IPS-18a (cell line): ENCODE results near the gene PPCS.

Experiments
- H3K27ac ChIP-seq: one replicate; pipeline ENCODE4 v1.5.1; 2013; ENCODE audit warnings: low read length
- H3K27me3 ChIP-seq: one replicate; pipeline ENCODE4 v1.6.1; 2013; ENCODE audit warnings: mild to moderate bottlenecking, low read length; ENCODE audit not compliant: control insufficient read depth, insufficient read depth
- H3K36me3 ChIP-seq: one replicate; pipeline ENCODE4 v1.6.1; 2013; ENCODE audit warnings: low read depth, low read length; ENCODE audit not compliant: control insufficient read depth
- H3K4me1 ChIP-seq: one replicate; pipeline ENCODE4 v1.6.1; 2013; ENCODE audit warnings: low read depth, low read length; ENCODE audit not compliant: control insufficient read depth
- H3K4me3 ChIP-seq: one replicate; pipeline ENCODE4 v1.5.1; 2013; ENCODE audit warnings: low read length
- H3K9ac ChIP-seq: one replicate; pipeline ENCODE4 v1.6.1; 2013; ENCODE audit warnings: mild to moderate bottlenecking, low read length, moderate library complexity
- H3K9me3 ChIP-seq: one replicate; pipeline ENCODE4 v1.6.1; 2013; ENCODE audit warnings: low read depth, low read length; ENCODE audit not compliant: control insufficient read depth

The PPCS gene

GRCh38 chr1:42456010-42456753, at the start of gene PPCS, which contains the start of gene ZMYND12:
PPCS (plus strand) TSS chr1:42456543; CDS start chr1:42456566, 23 bp downstream.
ZMYND12 (minus strand) TSS chr1:42456022; CDS start chr1:42455997, 25 bp downstream.
- no peaks in the 10 kb centered on the region for H3K27me3 ChIP-seq
- H3K9me3 ChIP-seq, result no peaks in the 10 kb centered on the region
- H3K9ac ChIP-seq, result peak within 1 kb of the TSS; percentile 85
- H3K4me1 ChIP-seq, result peaks cover 11% of the 10 kb centered on the region
- peaks cover 10% of the 10 kb centered on the region for H3K36me3 ChIP-seq
- peak within 1 kb of the TSS; percentile 83 for H3K4me3 ChIP-seq
- peak within 1 kb of the TSS; percentile 15 for H3K27ac ChIP-seq

GRCh38 chr1:42414551-42415496, 41.5 kb upstream of the PPCS start:
- H3K36me3 ChIP-seq, result no peaks in the 10 kb centered on the region
- H3K27ac ChIP-seq, result no peak overlapping the region
- no peak overlapping the region for H3K9ac ChIP-seq
- peaks cover 13% of the 10 kb centered on the region for H3K4me1 ChIP-seq
- no peak overlapping the region for H3K4me3 ChIP-seq
- H3K9me3 ChIP-seq, result no peaks in the 10 kb centered on the region
- H3K27me3 ChIP-seq, result no peaks in the 10 kb centered on the region

GRCh38 chr1:42417166-42417565, 39.2 kb upstream of the PPCS start:
- no peaks in the 10 kb centered on the region for H3K36me3 ChIP-seq
- H3K9me3 ChIP-seq, result no peaks in the 10 kb centered on the region
- peaks cover 13% of the 10 kb centered on the region for H3K4me1 ChIP-seq
- H3K4me3 ChIP-seq, result no peak overlapping the region
- H3K9ac ChIP-seq, result no peak overlapping the region
- no peak overlapping the region for H3K27ac ChIP-seq
- no peaks in the 10 kb centered on the region for H3K27me3 ChIP-seq

GRCh38 chr1:42418516-42418915, 37.8 kb upstream of the PPCS start:
- Histone ChIP-seq H3K4me3 (peak overlapping the region; percentile 22), H3K9me3 (no peaks in the 10 kb centered on the region), H3K9ac (no peak overlapping the region), H3K4me1 (peaks cover 13% of the 10 kb centered on the region), H3K27ac (no peak overlapping the region), H3K27me3 (no peaks in the 10 kb centered on the region), H3K36me3 (no peaks in the 10 kb centered on the region)

- Histone ChIP-seq H3K9me3 (no peaks in the 10 kb centered on the region), H3K36me3 (no peaks in the 10 kb centered on the region), H3K9ac (no peak overlapping the region), H3K27me3 (no peaks in the 10 kb centered on the region), H3K4me1 (peaks cover 13% of the 10 kb centered on the region), H3K4me3 (no peak overlapping the region), H3K27ac (no peak overlapping the region)
Observed at GRCh38 chr1:42419126-42419821, 37.1 kb upstream of the PPCS start.

GRCh38 chr1:42420121-42420520, 36.2 kb upstream of the PPCS start:
- H3K4me1 ChIP-seq, result peaks cover 13% of the 10 kb centered on the region
- no peak overlapping the region for H3K27ac ChIP-seq
- no peaks in the 10 kb centered on the region for H3K27me3 ChIP-seq

GRCh38 chr1:42420911-42421585, 35.3 kb upstream of the PPCS start:
- peaks cover 13% of the 10 kb centered on the region for H3K4me1 ChIP-seq
- H3K27ac ChIP-seq, result no peak overlapping the region
- H3K36me3 ChIP-seq, result no peaks in the 10 kb centered on the region
- no peaks in the 10 kb centered on the region for H3K9me3 ChIP-seq
- no peak overlapping the region for H3K9ac ChIP-seq
- no peak overlapping the region for H3K4me3 ChIP-seq
- H3K27me3 ChIP-seq, result no peaks in the 10 kb centered on the region

More at GRCh38 chr1:42420121-42420520, 36.2 kb upstream of the PPCS start:
- H3K36me3 ChIP-seq, result no peaks in the 10 kb centered on the region
- no peaks in the 10 kb centered on the region for H3K9me3 ChIP-seq
- no peak overlapping the region for H3K9ac ChIP-seq
- no peak overlapping the region for H3K4me3 ChIP-seq

- no peak overlapping the region for H3K9ac ChIP-seq
- no peaks in the 10 kb centered on the region for H3K36me3 ChIP-seq
- H3K4me1 ChIP-seq, result peaks cover 13% of the 10 kb centered on the region
- no peaks in the 10 kb centered on the region for H3K9me3 ChIP-seq
- no peak overlapping the region for H3K4me3 ChIP-seq
- H3K27ac ChIP-seq, result no peak overlapping the region
- H3K27me3 ChIP-seq, result no peaks in the 10 kb centered on the region
Observed at GRCh38 chr1:42422737-42423136, 33.6 kb upstream of the PPCS start.

GRCh38 chr1:42423681-42424080, 32.7 kb upstream of the PPCS start:
- Histone ChIP-seq H3K27ac (no peak overlapping the region), H3K36me3 (no peaks in the 10 kb centered on the region), H3K27me3 (no peaks in the 10 kb centered on the region), H3K4me3 (no peak overlapping the region), H3K9me3 (no peaks in the 10 kb centered on the region), H3K4me1 (peaks cover 4% of the 10 kb centered on the region), H3K9ac (no peak overlapping the region)

GRCh38 chr1:42424201-42424600, 32.1 kb upstream of the PPCS start:
- H3K27me3 ChIP-seq, result no peaks in the 10 kb centered on the region
- H3K27ac ChIP-seq, result no peak overlapping the region
- H3K9me3 ChIP-seq, result no peaks in the 10 kb centered on the region
- H3K4me1 ChIP-seq, result no peaks in the 10 kb centered on the region
- no peaks in the 10 kb centered on the region for H3K36me3 ChIP-seq
- no peak overlapping the region for H3K4me3 ChIP-seq
- H3K9ac ChIP-seq, result no peak overlapping the region

- Histone ChIP-seq H3K4me1 (no peaks in the 10 kb centered on the region), H3K9me3 (no peaks in the 10 kb centered on the region), H3K9ac (no peak overlapping the region), H3K27me3 (no peaks in the 10 kb centered on the region), H3K27ac (no peak overlapping the region), H3K36me3 (no peaks in the 10 kb centered on the region), H3K4me3 (no peak overlapping the region)
Observed at GRCh38 chr1:42427240-42427639, 29.1 kb upstream of the PPCS start.
